Spleen (tissue), 11 donors: ENCODE results near the gene PLSCR5. TPM values are rescaled to one million over a fixed set of nuclear protein-coding genes. Genes with fewer than 3 reads are reported as not detected.

Experiments used
- DNase-seq: peaks from one replicate; pipeline ENCODE4 v3.0.0-alpha.2; 2020
- H3K27ac ChIP-seq, 8 donors: fragments of 200-600 bp; sonication (generic) in 7 of 8; 1 replicate in 4 of 8; 2 replicates in 4 of 8; pipeline versions ENCODE4 v1.5.0 to v1.8.0; 2016 to 2021; ENCODE audit warnings: inconsistent platforms in 4 of 8, mild to moderate bottlenecking in 4 of 8, moderate library complexity in 1 of 8
- H3K27me3 ChIP-seq, 7 donors: fragments of 200-600 bp; sonication (generic) in 6 of 7; replicated peaks in 1 of 7; 1 replicate in 4 of 7; 2 replicates in 3 of 7; pipeline versions ENCODE4 v1.5.0 to v1.8.0; 2016 to 2021; ENCODE audit warnings: inconsistent platforms in 3 of 7, mild to moderate bottlenecking in 1 of 7
- H3K36me3 ChIP-seq, 6 donors: fragments of 200-600 bp; sonication (generic) in 5 of 6; 1 replicate in 4 of 6; 2 replicates in 2 of 6; pipeline versions ENCODE4 v1.5.0 to v1.8.0; 2016 to 2021; ENCODE audit warnings: inconsistent platforms in 2 of 6
- H3K4me1 ChIP-seq, 6 donors: fragments of 200-600 bp; sonication (generic) in 5 of 6; 1 replicate in 3 of 6; 2 replicates in 3 of 6; pipeline versions ENCODE4 v1.5.0 to v1.8.0; 2016 to 2021; ENCODE audit warnings: inconsistent platforms in 3 of 6
- H3K4me3 ChIP-seq, 8 donors: fragments of 200-600 bp; sonication (generic) in 7 of 8; 1 replicate in 4 of 8; 2 replicates in 4 of 8; pipeline versions ENCODE4 v1.5.0 to v1.8.0; 2016 to 2021; ENCODE audit warnings: inconsistent platforms in 4 of 8, mild to moderate bottlenecking in 4 of 8, moderate library complexity in 2 of 8
- H3K9me3 ChIP-seq, 8 donors: fragments of 200-600 bp; sonication (generic) in 7 of 8; 1 replicate in 4 of 8; 2 replicates in 4 of 8; pipeline versions ENCODE4 v1.5.0 to v1.8.0; 2016 to 2021; ENCODE audit warnings: inconsistent platforms in 4 of 8
- POLR2A ChIP-seq, 3 donors: fragments of 450-650 bp; IDR thresholded peaks; one replicate each; pipeline ENCODE4 v1.5.1; 2017; ENCODE audit warnings: antibody characterized with exemption in 3 of 3, mild to moderate bottlenecking in 1 of 3
- POLR2AphosphoS5 ChIP-seq, 3 donors: sonication (generic); formaldehyde crosslinking; IDR thresholded peaks; one replicate each; pipeline ENCODE4 v1.5.1; 2017; ENCODE audit warnings: antibody characterized with exemption in 3 of 3
- WGBS, 5 donors: extraction: QIAGEN DNeasy Blood & Tissue Kit in 3 of 5; methylation state at CpG; one replicate each; pipeline versions ENCODE4 v1.1.5 to v1.1.7; 2013 to 2018; 5-methylcytosine and 5-hydroxymethylcytosine counted together
- intact Hi-C: fragments of 100-400 bp; cut with DNase I; formaldehyde crosslinking; loops from one replicate; pipeline ENCODE4 v1.15.0; 2023; ENCODE audit warnings: low total_unique reads
- polyA plus RNA-seq, 3 donors: library from polyadenylated mRNA; stranded (reverse); fragments of 200-250 nt; gene quantifications; one replicate each; pipeline ENCODE4 v1.2.1, GENCODE V29; 2013
- total RNA-seq, 7 donors: library from RNA; depleted of rRNA in 3 of 7; stranded (reverse); fragments of >200 nt in 3 of 7; fragmentation: NEBNext Ultra II Directional in 4 of 7; extraction: Animal tissue kit (Norgen Biotek cat#: 25700) in 4 of 7; gene quantifications; one replicate each; pipeline versions ENCODE4 v1.1.0 to v1.2.1, GENCODE V29; 2016 to 2021
- TF ChIP-seq, protein P1 (sequence below), 11 experiments: fragments of 200-600 bp in 7 of 11; fragments of 450-650 bp in 4 of 11; sonication (generic) in 4 of 11; IDR thresholded peaks in 8 of 11; conservative IDR thresholded peaks in 3 of 11; 1 replicate in 7 of 11; 2 replicates in 4 of 11; pipeline versions ENCODE4 v1.4.0 to v1.8.0; 2016 to 2021; ENCODE audit warnings: antibody characterized with exemption in 11 of 11, inconsistent platforms in 4 of 11, mild to moderate bottlenecking in 1 of 11
- donor health status: healthy with polysubstance abuse.
- donor health status: DM: no; HTN: no; CAD: no; lungs with moderate emphysema.
- donor health status: DM: no; HTN: no; CAD: no.
- donor health status: Bipolar disorder and iron deficiency.
- donor health status: healthy.
- donor health status: DM: no; HTN: no; CAD: no.
- donor health status: DM: yes; HTN: yes; CAD: no.

The PLSCR5 gene
- total and polyA plus RNA-seq, 10 donors, result not detected

DNA sequence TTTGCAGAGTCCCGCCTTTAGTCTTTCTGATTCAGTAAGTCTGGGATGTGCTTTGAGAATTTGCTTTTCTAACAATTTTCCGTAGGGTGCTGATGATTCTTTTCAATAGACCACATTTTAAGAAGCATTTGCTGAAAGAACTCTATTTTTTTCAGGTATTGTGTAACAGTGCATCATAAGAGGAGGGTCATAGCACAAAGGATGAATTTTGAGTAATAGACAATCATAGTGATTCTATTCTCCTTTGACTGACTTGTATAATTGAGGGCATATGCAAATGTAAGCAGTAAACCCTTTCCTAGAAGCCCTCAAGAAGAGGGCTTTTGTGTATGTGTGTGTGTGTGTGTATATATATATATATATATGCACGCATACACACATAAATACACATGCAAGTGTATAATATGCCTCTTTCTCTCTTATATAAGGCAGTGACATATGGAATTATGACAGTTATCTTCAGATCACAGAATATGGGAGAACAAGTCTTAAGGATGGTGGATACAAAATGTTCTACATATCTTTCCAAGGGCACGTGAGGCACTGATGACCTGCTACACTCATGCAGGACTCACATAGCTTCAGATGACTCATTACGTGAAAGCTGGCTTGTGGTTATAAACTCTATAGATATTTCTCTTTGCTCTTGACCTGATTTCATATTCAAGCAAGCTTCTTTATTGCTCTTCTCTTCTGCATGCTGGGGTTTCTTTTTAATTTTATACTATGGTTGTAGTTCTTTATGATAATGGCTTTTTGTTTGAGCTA is 54.2 kb downstream of the PLSCR5 start:
- intact Hi-C loops, result no loop called here
- H3K4me3 ChIP-seq, result no peak overlapping the region

DNA sequence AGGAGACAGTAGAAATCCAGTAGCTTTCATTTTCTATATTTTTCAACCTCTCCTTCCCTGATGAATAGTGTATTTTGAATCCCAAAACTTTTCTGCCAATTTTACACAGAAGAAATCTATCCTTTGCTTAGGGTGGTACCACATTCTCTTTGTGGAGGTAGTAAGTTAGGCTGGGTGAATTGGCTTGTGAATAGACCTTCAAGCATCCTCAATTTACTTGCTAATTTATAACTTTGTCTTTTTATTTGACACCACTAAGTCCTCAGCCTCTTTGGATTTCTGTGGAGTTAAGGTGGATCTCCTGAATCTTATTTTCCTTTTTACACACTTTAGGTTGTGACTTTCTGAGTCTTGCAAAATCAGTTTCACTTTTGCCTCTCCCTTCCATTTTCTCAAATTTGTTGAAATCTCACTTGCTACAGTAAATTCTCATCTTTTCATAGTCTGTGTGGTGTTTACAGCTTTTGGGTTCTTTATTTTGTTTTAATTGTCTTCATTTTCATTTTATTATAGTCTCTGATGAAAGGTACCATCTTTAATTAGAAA is 55.0 kb downstream of the PLSCR5 start:
- H3K36me3 ChIP-seq, result no peaks in the 10 kb centered on the region
- intact Hi-C loops, result no loop called here
- DNase-seq, result no peak
- TF ChIP-seq POLR2AphosphoS5 (IDR thresholded peaks at IDR 0.05) (no peak), POLR2A (IDR thresholded peaks at IDR 0.05) (no peak)
- TF ChIP-seq, protein P1, sequence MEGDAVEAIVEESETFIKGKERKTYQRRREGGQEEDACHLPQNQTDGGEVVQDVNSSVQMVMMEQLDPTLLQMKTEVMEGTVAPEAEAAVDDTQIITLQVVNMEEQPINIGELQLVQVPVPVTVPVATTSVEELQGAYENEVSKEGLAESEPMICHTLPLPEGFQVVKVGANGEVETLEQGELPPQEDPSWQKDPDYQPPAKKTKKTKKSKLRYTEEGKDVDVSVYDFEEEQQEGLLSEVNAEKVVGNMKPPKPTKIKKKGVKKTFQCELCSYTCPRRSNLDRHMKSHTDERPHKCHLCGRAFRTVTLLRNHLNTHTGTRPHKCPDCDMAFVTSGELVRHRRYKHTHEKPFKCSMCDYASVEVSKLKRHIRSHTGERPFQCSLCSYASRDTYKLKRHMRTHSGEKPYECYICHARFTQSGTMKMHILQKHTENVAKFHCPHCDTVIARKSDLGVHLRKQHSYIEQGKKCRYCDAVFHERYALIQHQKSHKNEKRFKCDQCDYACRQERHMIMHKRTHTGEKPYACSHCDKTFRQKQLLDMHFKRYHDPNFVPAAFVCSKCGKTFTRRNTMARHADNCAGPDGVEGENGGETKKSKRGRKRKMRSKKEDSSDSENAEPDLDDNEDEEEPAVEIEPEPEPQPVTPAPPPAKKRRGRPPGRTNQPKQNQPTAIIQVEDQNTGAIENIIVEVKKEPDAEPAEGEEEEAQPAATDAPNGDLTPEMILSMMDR (IDR thresholded peaks at IDR 0.05 in 8 of 11, conservative IDR thresholded peaks at IDR 0.05 in 3 of 11), result no peak
- peak overlapping the region in 2 of 8 donors; percentile 3 to 6 for H3K4me3 ChIP-seq
- H3K4me1 ChIP-seq, result peaks cover 7 to 40% (median 16%) of the 10 kb centered on the region in 6 donors
- H3K27me3 ChIP-seq, result no peaks in the 10 kb centered on the region
- peak overlapping the region in 4 of 8 donors; percentile 10 to 57 (median 48) for H3K27ac ChIP-seq
- H3K9me3 ChIP-seq, result no peaks in the 10 kb centered on the region

More for the DNA sequence above, 54.2 kb downstream of the PLSCR5 start:
- Histone ChIP-seq H3K27ac (peak overlapping the region in 3 of 8 donors; percentile 10 to 57 (median 55)), H3K27me3 (no peaks in the 10 kb centered on the region), H3K36me3 (no peaks in the 10 kb centered on the region), H3K9me3 (no peaks in the 10 kb centered on the region), H3K4me1 (peaks cover 7 to 33% (median 13%) of the 10 kb centered on the region in 6 donors)
- no peak for DNase-seq
- 74 to 84% (median 79%) methylated on average over 5 of the region's 5 CpGs for WGBS, 5 donors
- no peak for TF ChIP-seq POLR2AphosphoS5 (IDR thresholded peaks at IDR 0.05)
- TF ChIP-seq, protein P1 (IDR thresholded peaks at IDR 0.05 in 8 of 11, conservative IDR thresholded peaks at IDR 0.05 in 3 of 11), result no peak
- TF ChIP-seq POLR2A (IDR thresholded peaks at IDR 0.05), result no peak

DNA sequence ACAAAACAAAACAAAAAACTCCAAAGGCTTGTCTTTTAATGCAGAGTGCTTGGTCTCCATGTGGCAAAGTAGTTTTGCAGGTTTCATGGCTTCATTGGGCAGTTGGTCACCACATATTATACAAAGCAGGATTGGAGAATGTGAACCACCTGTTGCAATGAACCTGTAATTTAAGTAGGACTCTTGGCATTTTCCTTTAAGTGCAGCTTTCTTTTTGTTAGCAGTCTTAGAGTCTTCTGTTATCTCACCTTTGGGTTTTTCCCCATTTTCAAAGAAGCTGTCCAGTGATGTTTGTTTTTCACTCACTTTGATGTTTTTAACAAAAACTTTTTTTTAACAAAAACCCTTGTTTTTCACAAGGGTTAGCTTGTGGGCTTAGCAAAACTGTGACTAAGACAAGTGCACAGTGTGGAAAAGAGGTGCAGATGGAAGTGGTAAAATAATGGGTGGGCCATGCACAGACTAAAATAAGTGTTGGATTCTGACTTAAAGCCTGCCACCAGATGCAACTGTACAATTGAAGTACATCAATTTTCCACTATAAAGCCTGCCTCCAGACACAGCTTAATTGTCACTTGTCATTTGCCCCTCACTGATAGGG is 57.8 kb downstream of the PLSCR5 start:
- H3K9me3 ChIP-seq, result no peaks in the 10 kb centered on the region
- DNase-seq, result no peak
- intact Hi-C loops, result no loop called here
- no peaks in the 10 kb centered on the region for H3K36me3 ChIP-seq
- H3K4me1 ChIP-seq, result peaks cover 11 to 55% (median 31%) of the 10 kb centered on the region in 6 donors
- TF ChIP-seq POLR2A (IDR thresholded peaks at IDR 0.05), result no peak
- TF ChIP-seq POLR2AphosphoS5 (IDR thresholded peaks at IDR 0.05), result no peak
- TF ChIP-seq, protein P1 (IDR thresholded peaks at IDR 0.05 in 8 of 11, conservative IDR thresholded peaks at IDR 0.05 in 3 of 11), result no peak
- H3K27ac ChIP-seq, result peak overlapping the region in 1 of 8 donors; percentile 10
- H3K4me3 ChIP-seq, result no peak overlapping the region
- no peaks in the 10 kb centered on the region for H3K27me3 ChIP-seq

DNA sequence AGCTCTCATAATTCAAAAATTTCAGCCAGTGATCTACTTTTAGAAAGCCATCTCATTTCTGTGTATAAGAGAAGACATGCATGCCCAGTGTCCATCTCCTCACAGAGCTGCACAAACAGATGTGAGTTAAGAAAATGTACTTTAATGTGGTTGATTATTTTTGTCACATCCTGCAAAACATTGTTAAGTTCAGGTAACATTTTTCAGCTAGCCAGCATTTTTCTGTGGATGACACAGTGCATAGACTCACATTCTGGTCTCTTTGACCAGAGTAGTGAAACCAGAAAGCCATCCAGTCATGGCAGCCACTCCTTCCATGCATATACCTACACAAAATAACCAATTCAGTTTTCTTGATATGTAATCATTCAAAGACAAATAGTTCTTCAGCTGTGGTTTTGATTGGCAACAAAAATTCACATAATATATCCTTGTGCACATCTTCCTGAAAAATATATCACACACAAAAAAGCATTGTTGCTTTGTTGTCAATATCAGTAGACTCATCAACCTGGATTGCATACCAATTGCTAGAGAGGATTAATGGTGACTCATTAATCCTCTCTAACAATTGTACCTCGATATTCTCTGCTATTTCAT is 58.7 kb downstream of the PLSCR5 start:
- peak overlapping the region in 3 of 8 donors; percentile 98 for H3K27ac ChIP-seq
- no peaks in the 10 kb centered on the region for H3K27me3 ChIP-seq
- H3K4me3 ChIP-seq, result no peak overlapping the region
- H3K4me1 ChIP-seq, result peaks cover 11 to 62% (median 40%) of the 10 kb centered on the region in 6 donors
- H3K36me3 ChIP-seq, result no peaks in the 10 kb centered on the region
- intact Hi-C loops, result no loop called here
- H3K9me3 ChIP-seq, result no peaks in the 10 kb centered on the region
- DNase-seq, result no peak
- TF ChIP-seq, protein P1 (IDR thresholded peaks at IDR 0.05 in 8 of 11, conservative IDR thresholded peaks at IDR 0.05 in 3 of 11), result no peak
- no peak for TF ChIP-seq POLR2AphosphoS5 (IDR thresholded peaks at IDR 0.05)
- no peak for TF ChIP-seq POLR2A (IDR thresholded peaks at IDR 0.05)
- 81 to 100% (median 89%) methylated on average over 1 of the region's 1 CpG for WGBS, 5 donors
